ENCODE results near the gene MYRIP. TPM values are rescaled to one million over a fixed set of nuclear protein-coding genes. Genes with fewer than 3 reads are reported as not detected.

MYRIP gene
- polyA plus RNA-seq, 1 of the 3 experiments (the other 2 are of a cell fraction): 1.2 TPM

GRCh38 chr3:40160933-40161332, 351.5 kb downstream of the MYRIP start:
- Histone ChIP-seq H3K4me3 (ENCODE audit: low read depth in 2 of 2, low read length in 1 of 2) (no peak overlapping the region), H3K27ac (ENCODE audit: low read depth in 2 of 2, low read length in 1 of 2) (no peak overlapping the region), H4K20me1 (ENCODE audit: insufficient read depth) (no peaks in the 10 kb centered on the region), H2AFZ (ENCODE audit: low read depth) (no peak overlapping the region), H3F3A (replicated peaks; ENCODE audit: insufficient read depth) (no peaks in the 10 kb centered on the region), H3K4me1 (ENCODE audit: control insufficient read depth in 1 of 2, insufficient read depth in 2 of 2, low read depth in 1 of 2, low read length in 1 of 2) (no peaks in the 10 kb centered on the region), H3K9me3 (no peaks in the 10 kb centered on the region), H3K9me2 (no peaks in the 10 kb centered on the region), H3K4me2 (no peak overlapping the region), H3K79me2 (ENCODE audit: insufficient read depth) (no peaks in the 10 kb centered on the region), H3K9ac (no peak overlapping the region), H3K36me3 (replicated peaks in 1 of 2; ENCODE audit: control insufficient read depth in 1 of 2, insufficient read depth in 2 of 2, low read length in 1 of 2) (no peaks in the 10 kb centered on the region), H3K27me3 (ENCODE audit: insufficient read depth) (no peaks in the 10 kb centered on the region)
- ChIA-PET CTCF (interaction anchor here (0.6 kb wide), 1 partner anchor 439 kb away, joined by 3 read pairs; no protein-coding TSS in a partner anchor), POLR2A (no interaction called here)
- DNase-seq: no peak
- TF ChIP-seq SMC3 (IDR thresholded peaks at IDR 0.05; ENCODE audit: low read depth, low read length): no peak
- no peak for TF ChIP-seq RCOR1 (IDR thresholded peaks at IDR 0.05; ENCODE audit: low read length)
- TF ChIP-seq, protein P1, sequence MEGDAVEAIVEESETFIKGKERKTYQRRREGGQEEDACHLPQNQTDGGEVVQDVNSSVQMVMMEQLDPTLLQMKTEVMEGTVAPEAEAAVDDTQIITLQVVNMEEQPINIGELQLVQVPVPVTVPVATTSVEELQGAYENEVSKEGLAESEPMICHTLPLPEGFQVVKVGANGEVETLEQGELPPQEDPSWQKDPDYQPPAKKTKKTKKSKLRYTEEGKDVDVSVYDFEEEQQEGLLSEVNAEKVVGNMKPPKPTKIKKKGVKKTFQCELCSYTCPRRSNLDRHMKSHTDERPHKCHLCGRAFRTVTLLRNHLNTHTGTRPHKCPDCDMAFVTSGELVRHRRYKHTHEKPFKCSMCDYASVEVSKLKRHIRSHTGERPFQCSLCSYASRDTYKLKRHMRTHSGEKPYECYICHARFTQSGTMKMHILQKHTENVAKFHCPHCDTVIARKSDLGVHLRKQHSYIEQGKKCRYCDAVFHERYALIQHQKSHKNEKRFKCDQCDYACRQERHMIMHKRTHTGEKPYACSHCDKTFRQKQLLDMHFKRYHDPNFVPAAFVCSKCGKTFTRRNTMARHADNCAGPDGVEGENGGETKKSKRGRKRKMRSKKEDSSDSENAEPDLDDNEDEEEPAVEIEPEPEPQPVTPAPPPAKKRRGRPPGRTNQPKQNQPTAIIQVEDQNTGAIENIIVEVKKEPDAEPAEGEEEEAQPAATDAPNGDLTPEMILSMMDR (IDR thresholded peaks at IDR 0.05): no peak
- TF ChIP-seq RXRA (IDR thresholded peaks at IDR 0.05; ENCODE audit: borderline replicate concordance, low read depth): no peak
- TF ChIP-seq REST (IDR thresholded peaks at IDR 0.05; ENCODE audit: low read depth, low read length): no peak
- TF ChIP-seq FOSL2 (IDR thresholded peaks at IDR 0.05; ENCODE audit: borderline replicate concordance, low read depth): no peak
- 93% methylated on average over 6 of the region's 6 CpGs for WGBS (ENCODE audit: low lambda C conversion rate)

- Histone ChIP-seq H3K9me3 (no peaks in the 10 kb centered on the region), H3K79me2 (ENCODE audit: insufficient read depth) (no peaks in the 10 kb centered on the region), H3K4me3 (ENCODE audit: low read depth in 2 of 2, low read length in 1 of 2) (no peak overlapping the region), H3K9ac (no peak overlapping the region), H3K27ac (ENCODE audit: low read depth in 2 of 2, low read length in 1 of 2) (no peak overlapping the region), H3F3A (replicated peaks; ENCODE audit: insufficient read depth) (no peaks in the 10 kb centered on the region), H4K20me1 (ENCODE audit: insufficient read depth) (no peaks in the 10 kb centered on the region), H3K4me2 (no peak overlapping the region), H3K36me3 (replicated peaks in 1 of 2; ENCODE audit: control insufficient read depth in 1 of 2, insufficient read depth in 2 of 2, low read length in 1 of 2) (no peaks in the 10 kb centered on the region), H3K9me2 (no peaks in the 10 kb centered on the region), H3K4me1 (ENCODE audit: control insufficient read depth in 1 of 2, insufficient read depth in 2 of 2, low read depth in 1 of 2, low read length in 1 of 2) (no peaks in the 10 kb centered on the region), H3K27me3 (ENCODE audit: insufficient read depth) (no peaks in the 10 kb centered on the region), H2AFZ (ENCODE audit: low read depth) (no peak overlapping the region)
- DNase-seq: no peak
- POLR2A ChIA-PET: no interaction called here
- CTCF ChIA-PET: interaction anchor here (1.3 kb wide), 1 partner anchor 16 kb away, joined by 4 read pairs; no protein-coding TSS in a partner anchor
- no peak for TF ChIP-seq TAF1 (IDR thresholded peaks at IDR 0.05; ENCODE audit: borderline replicate concordance, low read depth, low read length)
- no peak for TF ChIP-seq NRF1 (IDR thresholded peaks at IDR 0.05; ENCODE audit: low read depth, low read length)
- TF ChIP-seq JUND (IDR thresholded peaks at IDR 0.05): no peak
- no peak for TF ChIP-seq CHD2 (IDR thresholded peaks at IDR 0.05; ENCODE audit: low read length, partially characterized antibody)
- TF ChIP-seq POLR2AphosphoS5 (IDR thresholded peaks at IDR 0.05; ENCODE audit: low read depth, low read length): no peak
- TF ChIP-seq ELF1 (IDR thresholded peaks at IDR 0.05): no peak
- no peak for TF ChIP-seq MEF2A (IDR thresholded peaks at IDR 0.05; ENCODE audit: borderline replicate concordance, low read depth)
- no peak for TF ChIP-seq SIN3A (IDR thresholded peaks at IDR 0.05; ENCODE audit: borderline replicate concordance, low read depth, low read length)
- TF ChIP-seq, protein P1 (IDR thresholded peaks at IDR 0.05): no peak
- no peak for TF ChIP-seq FOXJ3 (CRISPR knock-in tag; IDR thresholded peaks at IDR 0.05)
- TF ChIP-seq, protein P2, sequence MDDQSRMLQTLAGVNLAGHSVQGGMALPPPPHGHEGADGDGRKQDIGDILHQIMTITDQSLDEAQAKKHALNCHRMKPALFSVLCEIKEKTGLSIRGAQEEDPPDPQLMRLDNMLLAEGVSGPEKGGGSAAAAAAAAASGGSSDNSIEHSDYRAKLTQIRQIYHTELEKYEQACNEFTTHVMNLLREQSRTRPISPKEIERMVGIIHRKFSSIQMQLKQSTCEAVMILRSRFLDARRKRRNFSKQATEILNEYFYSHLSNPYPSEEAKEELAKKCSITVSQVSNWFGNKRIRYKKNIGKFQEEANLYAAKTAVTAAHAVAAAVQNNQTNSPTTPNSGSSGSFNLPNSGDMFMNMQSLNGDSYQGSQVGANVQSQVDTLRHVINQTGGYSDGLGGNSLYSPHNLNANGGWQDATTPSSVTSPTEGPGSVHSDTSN (IDR thresholded peaks at IDR 0.05): no peak
- no peak for TF ChIP-seq GABPA (IDR thresholded peaks at IDR 0.05; ENCODE audit: low read depth)
- TF ChIP-seq EZH2phosphoT487 (IDR thresholded peaks at IDR 0.05; ENCODE audit: borderline replicate concordance, low read depth): no peak
- no peak for TF ChIP-seq USF1 (IDR thresholded peaks at IDR 0.05; ENCODE audit: borderline replicate concordance, low read depth)
- no peak for TF ChIP-seq RAD21 (IDR thresholded peaks at IDR 0.05; ENCODE audit: low read length)
- TF ChIP-seq SMC3 (IDR thresholded peaks at IDR 0.05; ENCODE audit: low read depth, low read length): no peak
These were observed 353.2 kb downstream of the MYRIP start for GRCh38 chr3:40162616-40163015.

Data from SK-N-SH (cell line).